Thyroid gland (tissue), 4 donors: ENCODE results near the gene ZNRF1. TPM values are rescaled to one million over a fixed set of nuclear protein-coding genes. Genes with fewer than 3 reads are reported as not detected.

ENCODE experiments used
- DNase-seq, 2 donors: peaks; one replicate each; pipeline ENCODE4 v3.0.0-alpha.2; 2019
- H3K27ac ChIP-seq, 3 donors: fragments of 200-600 bp; sonication (generic); 1 replicate in 2 of 3; 2 replicates in 1 of 3; pipeline ENCODE4 v1.5.1; 2016 to 2019; ENCODE audit warnings: mild to moderate bottlenecking in 1 of 3, moderate library complexity in 1 of 3
- H3K27me3 ChIP-seq: fragments of 200-600 bp; sonication (generic); one replicate; pipeline ENCODE4 v1.5.1; 2019
- H3K36me3 ChIP-seq, 2 donors: fragments of 200-600 bp; sonication (generic); one replicate each; pipeline ENCODE4 v1.5.1; 2016 to 2019
- H3K4me1 ChIP-seq, 2 donors: fragments of 200-600 bp; sonication (generic); one replicate each; pipeline ENCODE4 v1.5.1; 2017 to 2019
- H3K4me3 ChIP-seq, 3 donors: fragments of 200-600 bp; sonication (generic); replicated peaks in 1 of 3; 1 replicate in 2 of 3; 2 replicates in 1 of 3; pipeline ENCODE4 v1.5.1; 2016; ENCODE audit warnings: mild to moderate bottlenecking in 1 of 3
- H3K9me3 ChIP-seq: fragments of 200-600 bp; sonication (generic); one replicate; pipeline ENCODE4 v1.5.1; 2017
- POLR2A ChIP-seq, 2 donors: fragments of 450-650 bp; IDR thresholded peaks; one replicate each; pipeline ENCODE4 v1.6.1; 2017; ENCODE audit warnings: antibody characterized with exemption in 2 of 2, mild to moderate bottlenecking in 2 of 2, moderate library complexity in 1 of 2
- WGBS, 2 donors: methylation state at CpG; one replicate each; pipeline ENCODE4 v1.1.5; 2017; 5-methylcytosine and 5-hydroxymethylcytosine counted together
- intact Hi-C: fragments of 100-400 bp; cut with DNase I; formaldehyde crosslinking; loops from one replicate; pipeline ENCODE4 v1.15.1; 2023
- total RNA-seq, 4 donors: library from RNA; depleted of rRNA; stranded (reverse); fragments of >200 nt; gene quantifications; one replicate each; pipeline ENCODE4 v1.2.3, GENCODE V29; 2016
- TF ChIP-seq, protein P1 (sequence below), 6 experiments: fragments of 200-600 bp in 3 of 6; fragments of 450-650 bp in 3 of 6; sonication (generic) in 3 of 6; IDR thresholded peaks; one replicate each; pipeline ENCODE4 v1.5.1; 2016 to 2019; ENCODE audit warnings: antibody characterized with exemption in 6 of 6, mild to moderate bottlenecking in 2 of 6, inconsistent platforms in 1 of 6, moderate library complexity in 1 of 6

ZNRF1 gene
- total RNA-seq, 4 donors from 2014 or later, result 47.4 to 94.5 (median 57.4) TPM

DNA sequence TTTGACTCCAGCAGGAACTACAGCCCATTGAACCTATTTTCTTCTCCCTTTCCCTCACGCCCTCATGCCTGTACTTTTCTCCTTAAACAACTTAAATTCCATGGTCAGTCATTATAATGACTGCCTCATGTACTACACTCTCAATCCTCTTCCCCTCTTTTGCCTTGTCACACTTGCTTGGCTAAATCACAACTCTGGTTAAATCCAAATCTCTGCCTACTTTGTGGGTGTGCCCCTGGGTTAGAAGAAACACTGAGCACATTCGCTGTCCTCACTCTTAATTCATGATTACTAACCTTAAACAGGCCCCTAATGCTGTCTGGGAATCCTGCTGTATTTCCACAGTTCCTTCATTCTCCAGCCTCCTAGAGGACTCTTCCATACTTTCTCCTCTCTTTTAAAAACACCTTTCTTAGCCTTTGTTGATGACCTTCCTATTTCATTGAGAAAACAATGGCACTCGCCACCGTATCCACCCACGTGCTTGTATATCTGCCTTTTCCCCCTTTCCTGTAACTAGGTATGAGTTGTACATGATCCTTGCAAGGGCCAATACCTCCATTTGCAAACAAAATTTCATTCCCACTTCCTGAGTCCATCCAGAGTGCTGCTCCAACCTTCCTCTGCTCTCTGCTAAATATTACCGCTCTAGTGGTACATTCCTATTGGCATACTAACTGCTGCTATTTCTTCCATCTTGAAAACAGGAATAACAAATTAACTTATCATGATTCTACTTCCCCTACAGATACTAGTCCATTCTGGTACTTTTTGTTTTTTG lies 28.9 kb downstream of the ZNRF1 start:
- H3K27ac ChIP-seq, result peak overlapping the region; percentile 81 to 94 (median 83)
- H3K9me3 ChIP-seq, result no peaks in the 10 kb centered on the region
- H3K36me3 ChIP-seq, result no peaks in the 10 kb centered on the region
- intact Hi-C loops, result no loop called here
- peaks cover 36 to 53% of the 10 kb centered on the region in 2 donors for H3K4me1 ChIP-seq
- no peak overlapping the region for H3K4me3 ChIP-seq
- DNase-seq, result no peak
- 61 to 77% methylated on average over 6 of the region's 6 CpGs for WGBS, 2 donors
- TF ChIP-seq, protein P1, sequence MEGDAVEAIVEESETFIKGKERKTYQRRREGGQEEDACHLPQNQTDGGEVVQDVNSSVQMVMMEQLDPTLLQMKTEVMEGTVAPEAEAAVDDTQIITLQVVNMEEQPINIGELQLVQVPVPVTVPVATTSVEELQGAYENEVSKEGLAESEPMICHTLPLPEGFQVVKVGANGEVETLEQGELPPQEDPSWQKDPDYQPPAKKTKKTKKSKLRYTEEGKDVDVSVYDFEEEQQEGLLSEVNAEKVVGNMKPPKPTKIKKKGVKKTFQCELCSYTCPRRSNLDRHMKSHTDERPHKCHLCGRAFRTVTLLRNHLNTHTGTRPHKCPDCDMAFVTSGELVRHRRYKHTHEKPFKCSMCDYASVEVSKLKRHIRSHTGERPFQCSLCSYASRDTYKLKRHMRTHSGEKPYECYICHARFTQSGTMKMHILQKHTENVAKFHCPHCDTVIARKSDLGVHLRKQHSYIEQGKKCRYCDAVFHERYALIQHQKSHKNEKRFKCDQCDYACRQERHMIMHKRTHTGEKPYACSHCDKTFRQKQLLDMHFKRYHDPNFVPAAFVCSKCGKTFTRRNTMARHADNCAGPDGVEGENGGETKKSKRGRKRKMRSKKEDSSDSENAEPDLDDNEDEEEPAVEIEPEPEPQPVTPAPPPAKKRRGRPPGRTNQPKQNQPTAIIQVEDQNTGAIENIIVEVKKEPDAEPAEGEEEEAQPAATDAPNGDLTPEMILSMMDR (IDR thresholded peaks at IDR 0.05), result no peak
- TF ChIP-seq POLR2A (IDR thresholded peaks at IDR 0.05), result no peak
- no peaks in the 10 kb centered on the region for H3K27me3 ChIP-seq

DNA sequence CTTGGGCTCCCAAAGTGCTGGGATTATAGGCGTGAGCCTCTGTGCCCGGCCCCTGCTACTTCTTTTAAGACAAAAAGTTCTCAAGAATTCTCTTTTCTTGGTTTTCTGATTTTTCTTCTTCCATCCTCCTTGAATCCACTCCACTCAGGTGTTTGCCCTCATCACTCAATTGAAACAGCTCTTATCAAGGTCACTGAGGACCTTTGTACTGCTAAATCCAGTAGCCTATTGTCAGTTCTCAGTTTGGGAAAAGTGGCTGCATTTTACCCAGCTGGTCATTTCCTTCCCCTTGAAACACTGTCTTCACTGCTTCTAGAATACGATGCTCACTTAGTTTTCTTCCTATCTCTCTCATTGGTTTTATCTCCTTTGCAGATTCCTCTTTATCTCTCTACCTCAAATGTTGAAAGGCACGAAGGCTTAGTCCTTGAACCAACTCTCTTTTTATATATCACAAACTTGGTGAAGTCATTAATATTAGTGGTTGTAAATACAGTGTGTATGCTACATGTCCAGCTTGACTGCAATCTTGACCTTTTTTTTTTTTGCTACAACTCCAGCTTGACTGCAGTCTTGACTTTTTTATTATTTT lies 29.8 kb downstream of the ZNRF1 start:
- H3K36me3 ChIP-seq, result no peaks in the 10 kb centered on the region
- no peak for DNase-seq
- no peaks in the 10 kb centered on the region for H3K9me3 ChIP-seq
- H3K4me3 ChIP-seq, result no peak overlapping the region
- peaks cover 36 to 53% of the 10 kb centered on the region in 2 donors for H3K4me1 ChIP-seq
- no peaks in the 10 kb centered on the region for H3K27me3 ChIP-seq
- TF ChIP-seq POLR2A (IDR thresholded peaks at IDR 0.05), result no peak
- TF ChIP-seq, protein P1 (IDR thresholded peaks at IDR 0.05), result no peak
- intact Hi-C loops, result no loop called here
- peak overlapping the region; percentile 54 to 94 (median 81) for H3K27ac ChIP-seq
- WGBS, 2 donors, result 65 to 67% methylated on average over 4 of the region's 4 CpGs

DNA sequence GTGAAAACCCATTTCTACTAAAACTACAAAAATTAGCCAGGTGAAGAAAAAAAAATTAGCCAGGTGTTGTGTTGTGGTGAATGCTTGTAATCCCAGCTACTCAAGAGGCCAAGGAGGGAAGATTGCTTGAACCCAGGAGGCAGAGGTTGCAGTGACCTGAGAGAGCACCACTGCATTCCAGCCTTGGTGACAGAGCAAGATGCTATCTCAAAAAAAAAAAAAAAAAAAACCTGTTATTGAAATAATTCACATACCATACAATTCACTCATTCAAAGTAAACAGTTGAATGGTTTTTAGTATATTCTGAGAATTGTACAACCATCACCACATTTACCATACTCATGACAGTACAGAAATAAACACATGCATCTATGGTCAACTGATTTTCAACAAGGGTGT lies 31.0 kb downstream of the ZNRF1 start:
- Histone ChIP-seq H3K36me3 (no peaks in the 10 kb centered on the region), H3K27ac (peak overlapping the region in 2 of 3 donors; percentile 54 to 81)
- TF ChIP-seq, protein P1 (IDR thresholded peaks at IDR 0.05), result no peak
- TF ChIP-seq POLR2A (IDR thresholded peaks at IDR 0.05), result no peak

DNA sequence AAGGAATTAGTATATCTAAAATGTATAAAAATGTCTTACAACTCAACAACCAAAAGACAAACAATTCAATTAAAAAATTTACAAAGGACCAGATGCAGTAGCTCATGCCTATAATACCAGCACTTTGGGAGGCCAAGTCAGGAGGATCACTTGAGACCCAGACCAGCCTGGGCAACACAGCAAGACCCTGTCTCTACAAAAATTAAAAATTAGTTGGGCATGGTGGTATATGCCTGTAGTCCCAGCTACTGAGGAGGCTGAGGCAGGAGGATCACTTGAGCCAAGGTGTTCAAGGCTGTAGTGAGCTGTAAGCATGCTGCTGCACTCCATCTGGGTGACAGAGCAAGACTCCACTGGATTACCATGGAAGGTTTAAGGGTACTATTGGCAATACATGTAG lies 33.8 kb downstream of the ZNRF1 start:
- Histone ChIP-seq H3K9me3 (no peaks in the 10 kb centered on the region), H3K27ac (no peak overlapping the region), H3K36me3 (no peaks in the 10 kb centered on the region), H3K4me1 (peaks cover 16 to 27% of the 10 kb centered on the region in 2 donors), H3K4me3 (no peak overlapping the region), H3K27me3 (no peaks in the 10 kb centered on the region)
- TF ChIP-seq, protein P1 (IDR thresholded peaks at IDR 0.05), result no peak
- TF ChIP-seq POLR2A (IDR thresholded peaks at IDR 0.05), result no peak
- intact Hi-C loops, result no loop called here
- no peak for DNase-seq

More for the DNA sequence above, 31.0 kb downstream of the ZNRF1 start:
- Histone ChIP-seq H3K4me1 (peaks cover 35 to 45% of the 10 kb centered on the region in 2 donors), H3K4me3 (no peak overlapping the region), H3K9me3 (no peaks in the 10 kb centered on the region), H3K27me3 (no peaks in the 10 kb centered on the region)
- intact Hi-C loops, result no loop called here
- no peak for DNase-seq

DNA sequence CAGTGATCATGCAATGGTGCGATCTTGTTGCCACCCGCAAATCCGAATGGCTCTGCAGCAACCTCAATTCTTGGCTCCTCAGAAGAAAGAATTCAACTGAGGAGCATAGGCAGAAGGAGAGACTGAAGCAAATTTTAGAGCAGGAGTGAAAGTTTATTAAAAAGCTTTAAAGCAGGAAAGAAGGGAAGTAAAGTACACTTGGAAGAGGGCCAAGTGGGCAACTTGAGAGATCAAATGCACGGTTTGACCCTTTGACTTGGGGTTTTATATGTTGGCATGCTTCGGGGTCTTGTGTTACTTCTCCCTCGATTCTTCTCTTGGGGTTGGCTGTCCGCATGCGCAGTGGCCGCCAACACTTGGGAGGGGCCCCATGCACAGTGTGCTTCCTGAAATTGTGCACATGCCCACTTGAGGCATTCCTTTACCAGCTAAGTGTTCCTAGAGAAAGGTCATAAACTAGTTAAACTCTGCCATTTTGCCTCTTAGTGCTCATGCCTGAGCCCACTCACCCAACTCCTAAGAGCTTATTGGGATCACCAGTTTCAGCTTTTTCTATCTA lies 36.7 kb downstream of the ZNRF1 start:
- Histone ChIP-seq H3K27ac (no peak overlapping the region), H3K4me1 (peaks cover 6 to 9% of the 10 kb centered on the region in 2 donors), H3K27me3 (no peaks in the 10 kb centered on the region), H3K9me3 (no peaks in the 10 kb centered on the region), H3K4me3 (no peak overlapping the region), H3K36me3 (no peaks in the 10 kb centered on the region)
- intact Hi-C loops, result no loop called here
- TF ChIP-seq POLR2A (IDR thresholded peaks at IDR 0.05), result no peak
- TF ChIP-seq, protein P1 (IDR thresholded peaks at IDR 0.05), result no peak
- DNase-seq, result peak; percentile 46 to 49
- 54 to 61% methylated on average over 9 of the region's 9 CpGs for WGBS, 2 donors
